Measurements from ENCODE around the gene TMEM63C. TPM values are rescaled to one million over a fixed set of nuclear protein-coding genes. Genes with fewer than 3 reads are reported as not detected.

The TMEM63C gene
- total RNA-seq, 5 donors from 2014 or later (not counting 1 experiment from before 2014, with no cell fraction given) = 0.76 to 2.6 (median 1.3) TPM

- no peak overlapping the region for H3K27ac ChIP-seq (ENCODE audit: low read length)
- no peaks in the 10 kb centered on the region for H3K36me3 ChIP-seq (ENCODE audit: control insufficient read depth in 2 of 2, extremely low read depth in 1 of 2, insufficient read depth in 1 of 2, low read length in 1 of 2)
- H3K4me3 ChIP-seq (ENCODE audit: control insufficient read depth in 1 of 2, extremely low read depth in 1 of 2, low read length in 1 of 2) = no peak overlapping the region
- POLR2A ChIA-PET = no interaction called here
- H3K4me1 Mint-ChIP-seq = peaks cover 0 to 3% (median 2%) of the 10 kb centered on the region in 3 donors
- H3K9me3 Mint-ChIP-seq = peaks cover 0 to 3% (median 0%) of the 10 kb centered on the region in 3 donors
- peak in 4 of 35 experiments; percentile 3 to 23 (median 6) for DNase-seq
- peak in 1 of 4 experiments; percentile 37 for ATAC-seq (replicated peaks in 1 of 4)
- CTCF ChIA-PET = interaction anchor here in 1 of 2 donors (1.1 kb wide), 1 partner anchor 17 kb away, joined by 3 read pairs; no protein-coding TSS in a partner anchor
- peaks cover 25 to 29% of the 10 kb centered on the region in 2 donors for H3K27me3 Mint-ChIP-seq
- H3K27me3 ChIP-seq (replicated peaks in 1 of 2; ENCODE audit: control insufficient read depth in 2 of 2, extremely low read depth in 1 of 2, insufficient read depth in 2 of 2, low read length in 1 of 2) = peaks cover 0 to 9% of the 10 kb centered on the region in 2 experiments
- H3K4me3 Mint-ChIP-seq = no peak overlapping the region
- WGBS (ENCODE audit: insufficient coverage) = 12% methylated on average over 12 of the region's 17 CpGs
- H3K9me3 ChIP-seq = no peaks in the 10 kb centered on the region
- no peaks in the 10 kb centered on the region for H3K36me3 Mint-ChIP-seq
- no peak overlapping the region for H3K27ac Mint-ChIP-seq
- H3K4me1 ChIP-seq (ENCODE audit: control insufficient read depth in 1 of 2, extremely low read depth in 1 of 2, insufficient read depth in 2 of 2, low read length in 2 of 2) = peaks cover 0 to 3% of the 10 kb centered on the region in 2 experiments
Observed at GRCh38 chr14:77212943-77213678, 31.5 kb downstream of the TMEM63C start.

DNA sequence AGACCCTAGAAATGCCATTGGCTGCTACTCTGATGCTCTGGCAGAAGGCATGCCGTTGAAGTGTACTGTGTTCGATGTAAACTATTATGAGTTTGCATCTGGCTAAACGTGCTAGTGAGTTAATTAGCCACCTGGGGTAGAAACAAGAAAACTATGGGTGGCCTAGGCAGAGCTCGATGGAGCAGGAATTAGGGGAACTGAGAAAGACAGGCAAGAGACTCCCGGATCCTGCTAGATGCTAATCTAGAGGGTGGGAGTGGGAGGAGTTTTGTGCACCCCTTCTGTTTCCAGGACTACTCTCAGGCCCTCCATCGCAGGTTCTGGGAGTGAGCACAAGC lies 32.0 kb downstream of the TMEM63C start:
- H3K27ac Mint-ChIP-seq = no peak overlapping the region
- POLR2A ChIA-PET = no interaction called here
- WGBS (ENCODE audit: insufficient coverage) = 19% methylated on average over 4 of the region's 6 CpGs
- ATAC-seq (replicated peaks in 1 of 4) (no peak), DNase-seq (no peak)
- Histone ChIP-seq H3K36me3 (ENCODE audit: control insufficient read depth in 2 of 2, extremely low read depth in 1 of 2, insufficient read depth in 1 of 2, low read length in 1 of 2) (no peaks in the 10 kb centered on the region), H3K27me3 (replicated peaks in 1 of 2; ENCODE audit: control insufficient read depth in 2 of 2, extremely low read depth in 1 of 2, insufficient read depth in 2 of 2, low read length in 1 of 2) (peaks cover 0 to 9% of the 10 kb centered on the region in 2 experiments), H3K27ac (ENCODE audit: low read length) (no peak overlapping the region), H3K4me3 (ENCODE audit: control insufficient read depth in 1 of 2, extremely low read depth in 1 of 2, low read length in 1 of 2) (no peak overlapping the region), H3K4me1 (ENCODE audit: control insufficient read depth in 1 of 2, extremely low read depth in 1 of 2, insufficient read depth in 2 of 2, low read length in 2 of 2) (peaks cover 0 to 3% of the 10 kb centered on the region in 2 experiments), H3K9me3 (no peaks in the 10 kb centered on the region)
- H3K4me3 Mint-ChIP-seq = no peak overlapping the region
- H3K4me1 Mint-ChIP-seq = peaks cover 0 to 3% (median 2%) of the 10 kb centered on the region in 3 donors
- no peaks in the 10 kb centered on the region for H3K36me3 Mint-ChIP-seq
- peaks cover 0 to 3% (median 0%) of the 10 kb centered on the region in 3 donors for H3K9me3 Mint-ChIP-seq
- H3K27me3 Mint-ChIP-seq = peaks cover 25 to 29% of the 10 kb centered on the region in 2 donors
- CTCF ChIA-PET = interaction anchor here in 1 of 2 donors (1.1 kb wide), 1 partner anchor 17 kb away, joined by 3 read pairs; no protein-coding TSS in a partner anchor

DNA sequence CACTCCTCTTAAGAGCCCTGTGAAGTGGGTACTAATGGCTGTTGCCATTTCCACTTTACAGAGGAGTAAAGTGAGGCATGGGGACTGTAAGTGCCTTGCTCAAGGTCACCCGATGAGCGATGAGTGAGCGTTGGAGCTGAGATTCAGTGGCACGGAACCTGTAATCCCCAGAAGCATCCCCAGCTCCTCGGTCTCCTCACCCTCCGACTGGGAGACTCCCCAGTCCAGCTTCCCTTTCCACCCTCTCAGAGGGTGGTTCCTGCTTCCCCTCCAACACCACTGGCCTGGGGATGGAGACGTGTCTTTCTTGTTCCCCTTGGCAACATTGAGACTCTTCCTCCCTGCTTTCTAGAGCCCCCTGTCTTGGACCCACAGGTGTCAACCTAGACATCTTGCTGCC lies 32.6 kb downstream of the TMEM63C start:
- H3K9me3 ChIP-seq = no peaks in the 10 kb centered on the region
- no peak overlapping the region for H3K4me3 Mint-ChIP-seq
- H3K4me1 ChIP-seq (ENCODE audit: control insufficient read depth in 1 of 2, extremely low read depth in 1 of 2, insufficient read depth in 2 of 2, low read length in 2 of 2) = peaks cover 0 to 3% of the 10 kb centered on the region in 2 experiments
- H3K9me3 Mint-ChIP-seq = no peaks in the 10 kb centered on the region
- CTCF ChIA-PET = interaction anchor here in 1 of 2 donors (1.1 kb wide), 1 partner anchor 18 kb away, joined by 3 read pairs; no protein-coding TSS in a partner anchor
- no peak overlapping the region for H3K4me3 ChIP-seq (ENCODE audit: control insufficient read depth in 1 of 2, extremely low read depth in 1 of 2, low read length in 1 of 2)
- DNase-seq (no peak), ATAC-seq (replicated peaks in 1 of 4) (no peak)
- H3K36me3 ChIP-seq (ENCODE audit: control insufficient read depth in 2 of 2, extremely low read depth in 1 of 2, insufficient read depth in 1 of 2, low read length in 1 of 2) = no peaks in the 10 kb centered on the region
- H3K27me3 Mint-ChIP-seq = peaks cover 25 to 26% of the 10 kb centered on the region in 2 donors
- POLR2A ChIA-PET = no interaction called here
- no peak overlapping the region for H3K27ac Mint-ChIP-seq
- 87% methylated on average over 6 of the region's 7 CpGs for WGBS (ENCODE audit: insufficient coverage)
- H3K27me3 ChIP-seq (replicated peaks in 1 of 2; ENCODE audit: control insufficient read depth in 2 of 2, extremely low read depth in 1 of 2, insufficient read depth in 2 of 2, low read length in 1 of 2) = peaks cover 0 to 9% of the 10 kb centered on the region in 2 experiments
- peaks cover 0 to 3% (median 2%) of the 10 kb centered on the region in 3 donors for H3K4me1 Mint-ChIP-seq
- no peaks in the 10 kb centered on the region for H3K36me3 Mint-ChIP-seq
- H3K27ac ChIP-seq (ENCODE audit: low read length) = no peak overlapping the region

GRCh38 chr14:77217551-77217950 lies 36.0 kb downstream of the TMEM63C start:
- H3K27ac ChIP-seq (ENCODE audit: low read length) = no peak overlapping the region
- Mint-ChIP-seq H3K27me3 (peaks cover 28 to 32% of the 10 kb centered on the region in 2 donors), H3K4me1 (peaks cover 0 to 3% (median 2%) of the 10 kb centered on the region in 3 donors), H3K4me3 (no peak overlapping the region), H3K27ac (no peak overlapping the region), H3K9me3 (no peaks in the 10 kb centered on the region), H3K36me3 (no peaks in the 10 kb centered on the region)
- H3K4me3 ChIP-seq (ENCODE audit: control insufficient read depth in 1 of 2, extremely low read depth in 1 of 2, low read length in 1 of 2) = no peak overlapping the region
- DNase-seq = no peak
- H3K36me3 ChIP-seq (ENCODE audit: control insufficient read depth in 2 of 2, extremely low read depth in 1 of 2, insufficient read depth in 1 of 2, low read length in 1 of 2) = no peaks in the 10 kb centered on the region
- H3K27me3 ChIP-seq (replicated peaks in 1 of 2; ENCODE audit: control insufficient read depth in 2 of 2, extremely low read depth in 1 of 2, insufficient read depth in 2 of 2, low read length in 1 of 2) = peaks cover 0 to 19% of the 10 kb centered on the region in 2 experiments
- no peaks in the 10 kb centered on the region for H3K9me3 ChIP-seq
- ATAC-seq (replicated peaks in 1 of 4) = no peak
- POLR2A ChIA-PET = no interaction called here
- CTCF ChIA-PET = no interaction called here
- 63% methylated on average over 1 of the region's 3 CpGs for WGBS (ENCODE audit: insufficient coverage)
- peaks cover 0 to 6% of the 10 kb centered on the region in 2 experiments for H3K4me1 ChIP-seq (ENCODE audit: control insufficient read depth in 1 of 2, extremely low read depth in 1 of 2, insufficient read depth in 2 of 2, low read length in 2 of 2)

- H3K4me1 ChIP-seq (ENCODE audit: control insufficient read depth in 1 of 2, extremely low read depth in 1 of 2, insufficient read depth in 2 of 2, low read length in 2 of 2) = peaks cover 0 to 3% of the 10 kb centered on the region in 2 experiments
- no peaks in the 10 kb centered on the region for H3K9me3 Mint-ChIP-seq
- DNase-seq (no peak), ATAC-seq (replicated peaks in 1 of 4) (no peak)
- no peaks in the 10 kb centered on the region for H3K4me1 Mint-ChIP-seq
- no peaks in the 10 kb centered on the region for H3K36me3 Mint-ChIP-seq
- H3K27ac ChIP-seq (ENCODE audit: low read length) = no peak overlapping the region
- POLR2A ChIA-PET = no interaction called here
- no peak overlapping the region for H3K27ac Mint-ChIP-seq
- no peak overlapping the region for H3K4me3 Mint-ChIP-seq
- H3K4me3 ChIP-seq (ENCODE audit: control insufficient read depth in 1 of 2, extremely low read depth in 1 of 2, low read length in 1 of 2) = no peak overlapping the region
- peaks cover 27 to 34% of the 10 kb centered on the region in 2 donors for H3K27me3 Mint-ChIP-seq
- H3K27me3 ChIP-seq (replicated peaks in 1 of 2; ENCODE audit: control insufficient read depth in 2 of 2, extremely low read depth in 1 of 2, insufficient read depth in 2 of 2, low read length in 1 of 2) = peaks cover 0 to 15% of the 10 kb centered on the region in 2 experiments
- WGBS (ENCODE audit: insufficient coverage) = 50% methylated on average over 9 of the region's 10 CpGs
- CTCF ChIA-PET = no interaction called here
- no peaks in the 10 kb centered on the region for H3K9me3 ChIP-seq
- H3K36me3 ChIP-seq (ENCODE audit: control insufficient read depth in 2 of 2, extremely low read depth in 1 of 2, insufficient read depth in 1 of 2, low read length in 1 of 2) = no peaks in the 10 kb centered on the region
Observed at GRCh38 chr14:77219591-77219990, 38.0 kb downstream of the TMEM63C start.

DNA sequence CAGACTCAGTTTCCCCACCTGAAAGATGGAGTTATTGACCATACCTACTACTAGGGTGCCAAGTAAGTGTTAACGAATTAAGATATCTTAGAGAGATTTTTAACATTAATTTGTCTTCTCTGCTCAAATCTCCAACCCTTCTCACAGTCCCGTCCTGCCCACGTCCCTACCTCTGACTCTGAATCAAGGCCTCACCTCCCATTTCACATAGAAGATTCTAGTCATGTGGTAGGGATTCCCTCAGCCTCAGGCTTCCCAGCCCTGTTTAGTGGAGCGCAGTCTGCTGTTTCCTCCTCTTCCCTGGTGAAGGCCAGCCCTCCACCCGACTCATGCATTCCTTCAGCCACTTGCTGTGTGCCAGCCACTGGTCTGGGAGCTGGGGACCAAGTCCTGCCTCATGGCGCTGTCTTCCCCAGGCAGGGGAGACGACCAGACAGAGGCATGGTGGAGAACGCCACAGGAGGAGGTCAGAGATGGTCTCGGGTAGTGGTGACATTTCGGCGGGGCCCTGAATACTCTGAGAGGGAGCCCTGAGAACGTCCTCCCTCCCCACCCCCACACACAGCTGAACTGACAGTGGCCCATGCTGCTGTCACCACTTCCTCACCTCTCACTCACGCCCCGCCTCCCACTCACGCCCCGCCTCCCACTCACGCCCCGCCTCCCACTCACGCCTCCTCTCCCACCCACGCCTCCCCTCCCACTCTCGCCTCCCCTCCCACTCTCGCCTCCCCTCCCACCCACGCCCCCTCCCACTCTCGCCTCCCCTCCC lies 38.8 kb downstream of the TMEM63C start:
- Histone ChIP-seq H3K36me3 (ENCODE audit: control insufficient read depth in 2 of 2, extremely low read depth in 1 of 2, insufficient read depth in 1 of 2, low read length in 1 of 2) (no peaks in the 10 kb centered on the region), H3K4me3 (ENCODE audit: control insufficient read depth in 1 of 2, extremely low read depth in 1 of 2, low read length in 1 of 2) (no peak overlapping the region), H3K4me1 (ENCODE audit: control insufficient read depth in 1 of 2, extremely low read depth in 1 of 2, insufficient read depth in 2 of 2, low read length in 2 of 2) (peaks cover 0 to 3% of the 10 kb centered on the region in 2 experiments), H3K27me3 (replicated peaks in 1 of 2; ENCODE audit: control insufficient read depth in 2 of 2, extremely low read depth in 1 of 2, insufficient read depth in 2 of 2, low read length in 1 of 2) (peaks cover 0 to 19% of the 10 kb centered on the region in 2 experiments), H3K9me3 (no peaks in the 10 kb centered on the region), H3K27ac (ENCODE audit: low read length) (no peak overlapping the region)
- CTCF ChIA-PET = no interaction called here
- WGBS (ENCODE audit: insufficient coverage) = 100% methylated on average over 1 of the region's 24 CpGs
- ATAC-seq (replicated peaks in 1 of 4) (no peak), DNase-seq (no peak)
- H3K9me3 Mint-ChIP-seq = no peaks in the 10 kb centered on the region
- H3K27ac Mint-ChIP-seq = no peak overlapping the region
- H3K36me3 Mint-ChIP-seq = no peaks in the 10 kb centered on the region
- no peaks in the 10 kb centered on the region for H3K4me1 Mint-ChIP-seq
- peaks cover 21 to 29% of the 10 kb centered on the region in 2 donors for H3K27me3 Mint-ChIP-seq
- POLR2A ChIA-PET = no interaction called here
- no peak overlapping the region for H3K4me3 Mint-ChIP-seq

Measured in T-cell (primary cell).